Omental fat pad (tissue), 4 donors: Measurements from ENCODE around the gene CBX7. TPM values are rescaled to one million over a fixed set of nuclear protein-coding genes. Genes with fewer than 3 reads are reported as not detected.

Experiments
- ATAC-seq: fragments of 150-250 bp; one replicate; pipeline ENCODE4 v1.9.1; 2016; ENCODE audit warnings: mild to moderate bottlenecking, moderate library complexity; ENCODE audit not compliant: low FRiP score
- DNase-seq: peaks from one replicate; pipeline ENCODE4 v3.0.0-alpha.2; 2019; ENCODE audit warnings: low spot score
- CTCF ChIP-seq, 3 donors: fragments of 450-650 bp; IDR thresholded peaks; one replicate each; pipeline ENCODE4 v1.5.1; 2016 to 2017; ENCODE audit warnings: antibody characterized with exemption in 3 of 3, mild to moderate bottlenecking in 3 of 3, moderate library complexity in 2 of 3
- total RNA-seq, 4 donors: library from RNA; depleted of rRNA; stranded (reverse); fragments of >200 nt; gene quantifications; one replicate each; pipeline ENCODE4 v1.1.0, GENCODE V29; 2016

The CBX7 gene
- total RNA-seq, 4 donors from 2014 or later = 22.6 to 74.9 (median 30.8) TPM

- no peak for TF ChIP-seq CTCF (IDR thresholded peaks at IDR 0.05)
- DNase-seq = no peak
- ATAC-seq = peak; percentile 5
Measured at GRCh38 chr22:39183991-39184585, 31.6 kb upstream of the CBX7 start.

- DNase-seq (no peak), ATAC-seq (no peak)
- no peak for TF ChIP-seq CTCF (IDR thresholded peaks at IDR 0.05)
Measured at GRCh38 chr22:39182478-39183030, 30.1 kb upstream of the CBX7 start.

GRCh38 chr22:39181778-39182177 lies 29.3 kb upstream of the CBX7 start:
- DNase-seq = no peak
- TF ChIP-seq CTCF (IDR thresholded peaks at IDR 0.05) = no peak

GRCh38 chr22:39181356-39181755 lies 28.9 kb upstream of the CBX7 start:
- ATAC-seq (no peak), DNase-seq (no peak)
- no peak for TF ChIP-seq CTCF (IDR thresholded peaks at IDR 0.05)

More at GRCh38 chr22:39181778-39182177, 29.3 kb upstream of the CBX7 start:
- no peak for ATAC-seq

- DNase-seq = no peak
- TF ChIP-seq CTCF (IDR thresholded peaks at IDR 0.05) = no peak
- no peak for ATAC-seq
Measured at GRCh38 chr22:39179841-39180335, 27.4 kb upstream of the CBX7 start.

- TF ChIP-seq CTCF (IDR thresholded peaks at IDR 0.05) = no peak
- DNase-seq = no peak
- ATAC-seq = no peak
Measured at GRCh38 chr22:39179401-39179827, 26.9 kb upstream of the CBX7 start.
